ENCODE measurements around the gene FHAD1.

DNA sequence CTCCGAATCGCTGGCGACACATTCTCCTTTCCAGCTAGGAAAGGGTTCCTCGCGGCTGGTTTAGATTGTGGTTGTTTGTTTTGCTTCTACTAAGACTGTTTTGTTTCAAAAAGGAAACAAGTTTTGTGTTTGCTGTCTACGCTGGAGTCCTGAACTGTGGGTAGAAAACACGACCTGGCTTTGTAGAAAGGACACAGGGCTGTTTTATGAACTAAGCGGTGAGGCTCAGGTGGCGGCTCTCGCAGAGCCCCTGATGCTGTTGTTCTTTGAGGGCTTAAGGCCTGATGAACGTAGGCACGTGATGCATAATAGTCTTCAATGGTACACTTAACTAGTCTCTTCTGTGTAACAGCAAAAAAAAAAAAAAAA is 27.0 kb upstream of the FHAD1 start:
- TF ChIP-seq, protein P1, sequence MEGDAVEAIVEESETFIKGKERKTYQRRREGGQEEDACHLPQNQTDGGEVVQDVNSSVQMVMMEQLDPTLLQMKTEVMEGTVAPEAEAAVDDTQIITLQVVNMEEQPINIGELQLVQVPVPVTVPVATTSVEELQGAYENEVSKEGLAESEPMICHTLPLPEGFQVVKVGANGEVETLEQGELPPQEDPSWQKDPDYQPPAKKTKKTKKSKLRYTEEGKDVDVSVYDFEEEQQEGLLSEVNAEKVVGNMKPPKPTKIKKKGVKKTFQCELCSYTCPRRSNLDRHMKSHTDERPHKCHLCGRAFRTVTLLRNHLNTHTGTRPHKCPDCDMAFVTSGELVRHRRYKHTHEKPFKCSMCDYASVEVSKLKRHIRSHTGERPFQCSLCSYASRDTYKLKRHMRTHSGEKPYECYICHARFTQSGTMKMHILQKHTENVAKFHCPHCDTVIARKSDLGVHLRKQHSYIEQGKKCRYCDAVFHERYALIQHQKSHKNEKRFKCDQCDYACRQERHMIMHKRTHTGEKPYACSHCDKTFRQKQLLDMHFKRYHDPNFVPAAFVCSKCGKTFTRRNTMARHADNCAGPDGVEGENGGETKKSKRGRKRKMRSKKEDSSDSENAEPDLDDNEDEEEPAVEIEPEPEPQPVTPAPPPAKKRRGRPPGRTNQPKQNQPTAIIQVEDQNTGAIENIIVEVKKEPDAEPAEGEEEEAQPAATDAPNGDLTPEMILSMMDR (conservative IDR thresholded peaks at IDR 0.05; ENCODE audit: low read length) = no peak
- TF ChIP-seq EZH2phosphoT487 (IDR thresholded peaks at IDR 0.05; ENCODE audit: borderline replicate concordance, low read depth, low read length) = no peak
